Measurements from ENCODE around the gene C20orf204.

DNA sequence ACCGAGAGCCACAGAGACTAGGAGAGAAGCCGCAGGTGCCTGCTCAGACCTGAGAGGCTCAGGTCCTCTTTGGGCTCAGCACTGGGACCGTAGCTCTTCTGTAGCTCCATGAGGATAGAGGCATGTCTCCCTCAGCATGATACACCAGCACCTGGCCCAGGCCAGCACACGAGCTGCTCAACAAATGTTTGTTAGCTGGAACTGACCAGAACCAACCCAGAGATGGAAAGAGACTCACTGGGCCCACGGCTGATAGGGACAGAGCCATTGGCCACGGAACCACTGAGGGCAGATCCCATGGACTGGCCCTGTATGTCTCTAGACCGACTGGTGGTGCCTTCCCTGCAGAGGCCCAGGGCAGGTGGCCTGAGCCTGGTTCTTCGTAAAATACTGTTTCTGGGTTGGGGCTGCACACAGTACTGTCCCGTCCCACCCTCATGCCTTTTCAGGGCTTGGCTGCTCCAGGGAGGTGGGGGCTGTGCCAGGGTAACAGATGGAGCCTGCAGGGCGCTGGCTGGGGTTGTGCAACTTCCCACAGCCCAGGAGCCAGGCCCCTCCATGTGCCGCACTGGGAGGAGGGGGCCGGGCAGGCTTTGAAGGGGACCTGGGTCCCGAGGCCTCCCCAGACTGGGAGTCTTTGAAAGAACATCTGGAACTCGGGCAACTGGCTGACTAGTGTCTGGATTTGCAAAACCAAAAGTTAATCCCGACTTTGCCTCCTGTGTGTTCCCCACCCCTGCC lies 5.2 kb downstream of the C20orf204 start:
- no peak for TF ChIP-seq POLR2AphosphoS5 (IDR thresholded peaks at IDR 0.05; ENCODE audit: borderline replicate concordance, low read depth, low read length)
- no peak for TF ChIP-seq EZH2 (IDR thresholded peaks at IDR 0.05)
